ENCODE results near the gene HMGN4.
A peak's percentile ranks its signal among the peaks of the same experiment; 100 is the strongest.

Gene HMGN4

GRCh38 chr6:26553635-26554446 is 15.7 kb downstream of the HMGN4 start:
- peak; percentile 77 to 82 for DNase-seq

DNA sequence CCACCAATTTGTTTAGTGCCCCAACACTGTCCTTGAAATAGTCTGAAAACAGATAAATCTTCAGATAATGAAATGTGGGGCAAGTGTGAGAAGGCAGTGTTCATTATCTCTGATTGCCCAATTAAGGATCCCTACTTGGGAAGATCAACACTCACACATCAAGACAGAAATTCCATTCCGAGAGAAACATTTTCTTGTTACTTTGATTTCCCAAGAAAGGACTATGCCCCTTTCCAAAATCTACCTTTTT is 16.2 kb downstream of the HMGN4 start:
- DNase-seq = no peak

DNA sequence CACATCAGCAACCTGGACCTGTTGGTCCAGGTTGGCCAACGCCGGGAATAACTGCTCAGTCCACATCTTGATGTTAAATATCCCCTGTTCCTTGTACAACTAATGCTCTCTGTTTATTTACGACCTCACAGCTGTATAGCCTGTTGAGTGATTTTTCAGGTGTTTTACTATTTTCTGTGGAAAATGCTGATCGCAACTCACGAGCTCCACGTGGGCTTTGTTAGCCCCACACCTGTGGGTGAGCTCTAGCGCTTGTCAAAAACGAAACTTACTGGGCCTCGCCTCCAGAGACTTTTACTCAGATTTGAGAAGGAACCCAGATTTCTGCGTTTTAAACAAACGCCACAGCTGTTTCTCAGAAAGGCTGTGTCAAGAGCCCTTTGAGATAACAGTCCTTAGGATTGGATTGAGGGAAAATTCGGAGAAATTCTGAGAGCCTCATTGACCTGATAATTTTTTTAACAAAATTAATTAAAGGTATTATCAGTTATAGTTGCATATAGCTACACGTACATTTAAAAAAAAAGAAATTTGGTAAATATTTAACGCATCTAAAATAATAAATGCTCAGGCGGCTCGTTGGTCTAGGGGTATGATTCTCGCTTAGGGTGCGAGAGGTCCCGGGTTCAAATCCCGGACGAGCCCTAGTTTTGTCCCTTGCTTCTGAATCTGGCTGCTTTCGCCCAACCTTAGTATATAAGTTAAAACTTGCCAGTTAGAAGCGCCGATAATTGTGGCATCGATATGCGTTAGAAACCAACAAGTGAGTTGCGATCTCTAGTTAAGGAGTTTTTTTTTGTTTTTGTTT is 16.7 kb downstream of the HMGN4 start:
- peak; percentile 46 to 55 for DNase-seq

DNA sequence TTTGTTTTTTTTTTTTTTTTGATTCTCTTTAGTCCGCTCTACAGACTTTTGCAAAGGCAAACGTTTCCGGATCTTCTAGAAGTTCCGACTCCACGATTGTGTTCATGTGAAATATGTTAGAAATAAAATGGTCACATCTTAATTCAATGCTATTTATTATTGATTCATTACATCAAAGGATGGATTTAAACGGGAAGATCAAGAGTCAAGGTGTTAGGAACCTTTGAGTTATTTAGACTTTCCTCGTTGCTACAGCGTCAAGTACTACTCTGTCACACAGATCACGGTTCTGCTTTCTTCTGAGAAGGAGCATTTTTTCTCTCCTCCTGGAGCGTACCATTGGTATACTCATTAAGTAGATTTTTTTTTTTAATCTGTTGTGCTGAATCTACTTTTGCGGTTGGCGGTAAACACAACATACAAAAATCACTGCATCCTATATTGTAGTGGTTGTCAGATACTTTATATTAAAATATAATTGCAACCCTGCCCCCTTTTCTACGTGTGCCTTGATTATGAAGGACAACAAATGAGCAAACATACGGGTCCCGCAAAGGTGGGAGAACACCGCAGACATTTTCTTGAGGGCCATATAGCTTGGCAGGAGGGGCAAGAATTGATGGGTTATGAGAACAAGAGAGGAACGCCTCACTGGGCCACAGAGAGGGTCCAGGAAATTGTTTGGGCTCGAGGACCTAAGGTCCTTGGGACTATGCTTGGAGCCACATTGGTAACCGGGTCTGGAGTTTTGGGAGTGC is 17.5 kb downstream of the HMGN4 start:
- DNase-seq = no peak

DNA sequence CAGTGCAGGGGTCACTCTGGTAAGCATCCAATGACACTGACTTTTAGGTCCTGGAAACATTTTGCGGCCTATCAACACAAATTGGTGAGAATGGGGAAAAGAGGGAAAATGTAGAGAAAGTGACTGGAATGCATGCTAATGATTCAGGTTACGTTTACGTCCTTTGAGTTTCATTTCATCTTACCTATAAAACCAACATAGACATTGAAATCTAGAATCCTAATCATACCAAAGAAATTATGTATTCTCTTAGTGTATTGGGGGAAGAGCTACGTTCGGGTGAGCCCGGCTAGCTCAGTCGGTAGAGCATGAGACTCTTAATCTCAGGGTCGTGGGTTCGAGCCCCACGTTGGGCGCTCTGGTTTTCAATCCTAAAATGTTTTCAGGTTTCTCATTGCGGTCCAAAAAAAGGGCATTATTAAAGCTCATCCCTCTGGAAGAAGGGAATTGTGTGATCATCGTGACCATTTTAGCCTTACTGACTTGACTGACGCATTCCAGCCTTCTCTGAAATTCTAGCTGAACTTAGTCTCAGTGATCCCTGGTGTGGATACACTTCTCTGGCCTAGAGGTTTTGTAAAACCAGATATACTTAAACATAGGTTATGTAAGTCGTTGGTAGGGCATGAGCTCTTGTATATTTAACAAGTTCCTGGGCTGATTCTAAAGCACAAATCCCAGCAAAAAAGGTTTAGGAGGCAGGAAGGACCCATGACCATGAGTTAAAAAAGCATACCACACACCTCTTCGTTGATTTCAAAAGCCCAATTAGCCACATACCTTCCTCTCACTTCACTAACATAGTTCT is 18.3 kb downstream of the HMGN4 start:
- no peak for DNase-seq

- no peak for DNase-seq
Observed at GRCh38 chr6:26561533-26562466, 23.6 kb downstream of the HMGN4 start.

DNA sequence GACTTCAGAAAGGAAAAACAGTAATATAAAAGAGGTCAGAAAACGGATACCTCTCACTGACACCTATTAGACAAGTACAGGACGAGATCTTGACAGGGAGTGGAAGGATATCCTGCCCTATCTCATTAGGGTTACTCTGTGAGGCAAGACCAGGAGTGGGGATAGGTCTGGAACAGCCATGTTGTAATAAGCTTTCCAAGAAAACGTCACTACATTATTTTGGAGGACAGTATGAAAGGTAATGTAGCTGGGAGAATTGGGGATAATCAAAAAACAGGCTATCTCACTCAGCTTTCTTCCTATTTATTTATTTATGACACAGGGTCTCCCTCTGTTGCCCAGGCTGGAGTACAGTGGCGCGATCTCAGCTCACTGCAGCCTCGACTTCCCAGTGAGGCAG is 25.3 kb downstream of the HMGN4 start:
- DNase-seq = no peak

DNA sequence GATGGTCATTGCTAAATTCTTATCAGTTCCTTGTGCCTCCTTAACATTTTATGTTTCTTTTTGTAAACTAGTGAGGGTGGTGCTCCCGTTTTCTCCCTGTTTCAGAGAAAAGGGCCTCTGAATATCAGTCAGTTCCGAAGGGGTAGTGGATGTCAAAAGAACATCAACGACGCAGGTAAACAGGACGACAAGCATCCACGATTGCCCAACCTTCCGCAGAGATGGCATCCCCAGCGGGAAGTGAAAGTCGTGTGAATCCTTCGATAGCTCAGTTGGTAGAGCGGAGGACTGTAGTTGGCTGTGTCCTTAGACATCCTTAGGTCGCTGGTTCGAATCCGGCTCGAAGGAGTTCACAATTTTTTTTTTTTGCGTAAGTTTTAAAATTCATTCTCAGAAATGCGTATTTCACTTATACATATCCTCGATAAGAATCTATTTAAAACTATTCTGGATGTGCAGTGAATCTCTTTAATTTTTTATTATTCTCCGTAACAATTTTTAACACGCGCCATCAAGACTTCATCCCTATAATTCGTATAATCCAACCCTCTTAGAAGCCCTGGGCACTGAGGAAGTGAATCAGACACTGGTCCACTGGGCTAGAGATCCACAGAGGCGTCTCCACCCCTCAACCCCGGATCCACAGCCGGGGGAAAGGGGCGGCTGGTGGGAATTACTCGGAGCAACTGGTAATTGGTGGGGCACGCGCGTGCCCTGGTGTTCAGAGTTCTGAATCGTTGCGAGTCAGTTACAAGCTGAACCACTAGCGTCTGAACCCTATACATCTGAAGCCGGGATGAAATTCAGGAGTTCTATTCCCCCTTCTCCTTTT is 30.7 kb downstream of the HMGN4 start:
- peak; percentile 80 to 90 for DNase-seq

- DNase-seq = no peak
Observed at GRCh38 chr6:26569433-26569764, 31.2 kb downstream of the HMGN4 start.

- no peak for DNase-seq
Observed at GRCh38 chr6:26570027-26570809, 32.1 kb downstream of the HMGN4 start.

DNA sequence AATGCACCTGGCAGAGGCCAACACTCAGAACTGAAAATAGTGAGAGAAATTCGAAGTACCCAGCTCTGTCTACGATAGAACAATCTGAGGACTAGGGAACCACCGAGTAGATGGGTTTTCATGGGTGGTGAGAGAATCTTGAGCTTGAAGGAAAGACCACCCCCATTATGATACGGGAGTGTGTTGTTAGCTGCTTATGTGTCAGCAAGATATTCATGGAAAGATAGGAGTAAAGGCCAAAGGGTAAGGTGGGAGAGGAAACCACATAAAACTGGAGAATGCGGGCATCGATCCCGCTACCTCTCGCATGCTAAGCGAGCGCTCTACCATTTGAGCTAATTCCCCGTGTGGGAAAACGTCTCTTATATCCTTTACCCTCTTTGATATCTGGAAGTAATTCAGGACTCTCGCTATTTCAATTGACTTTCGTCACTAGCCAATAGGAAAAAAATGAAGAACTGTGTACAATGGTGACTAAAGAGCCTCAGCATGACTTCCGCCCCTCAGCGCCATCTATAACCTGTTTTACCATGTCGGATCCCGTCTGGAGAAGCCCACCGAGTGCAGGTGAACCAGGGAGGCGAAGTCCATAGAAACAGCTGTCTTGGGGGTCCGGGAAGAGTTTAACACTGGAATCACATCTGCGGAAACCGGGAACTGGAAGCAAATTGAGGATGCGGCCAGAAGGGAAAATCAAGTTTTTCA is 33.6 kb downstream of the HMGN4 start:
- DNase-seq = peak; percentile 71 to 76

DNA sequence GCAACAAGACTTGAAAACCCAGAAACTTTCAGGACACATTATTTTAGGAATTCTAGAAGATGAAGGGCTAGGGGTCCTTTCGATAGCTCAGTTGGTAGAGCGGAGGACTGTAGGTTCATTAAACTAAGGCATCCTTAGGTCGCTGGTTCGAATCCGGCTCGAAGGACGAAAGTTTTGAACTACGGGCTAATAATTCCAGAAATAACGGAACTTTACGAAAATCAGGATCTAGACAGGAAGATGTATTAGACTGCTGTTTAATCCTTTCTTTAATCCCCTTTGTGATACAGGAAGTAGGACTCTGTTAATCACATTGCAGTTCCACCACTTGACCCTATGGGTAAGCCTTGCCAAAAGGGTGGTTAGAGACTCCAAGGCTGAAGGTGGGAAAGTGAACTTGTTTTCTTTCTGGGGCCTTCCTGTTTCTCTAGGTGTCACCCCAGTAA is 37.4 kb downstream of the HMGN4 start:
- DNase-seq = peak in 1 of 2 experiments; percentile 26

DNA sequence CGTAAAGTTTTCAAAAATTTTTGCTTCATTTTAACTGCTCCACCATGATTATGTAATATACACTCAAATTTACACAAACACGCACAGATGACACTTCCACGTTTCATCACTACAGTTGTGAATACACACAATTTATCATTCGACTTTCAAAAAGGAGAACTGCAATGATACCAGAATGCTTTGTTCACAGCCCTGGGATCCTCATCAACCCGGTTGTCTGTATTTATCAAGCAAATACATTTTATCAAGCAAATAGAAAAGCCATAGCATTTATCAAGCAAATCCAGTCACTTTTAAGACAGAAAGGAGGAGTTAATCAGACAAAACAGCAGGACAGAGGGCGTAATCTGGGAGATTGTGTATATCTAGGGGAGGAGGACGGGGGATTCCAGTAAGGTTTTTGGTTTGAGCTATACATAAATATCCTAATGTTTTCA is 38.3 kb downstream of the HMGN4 start:
- peak; percentile 40 to 54 for DNase-seq

DNA sequence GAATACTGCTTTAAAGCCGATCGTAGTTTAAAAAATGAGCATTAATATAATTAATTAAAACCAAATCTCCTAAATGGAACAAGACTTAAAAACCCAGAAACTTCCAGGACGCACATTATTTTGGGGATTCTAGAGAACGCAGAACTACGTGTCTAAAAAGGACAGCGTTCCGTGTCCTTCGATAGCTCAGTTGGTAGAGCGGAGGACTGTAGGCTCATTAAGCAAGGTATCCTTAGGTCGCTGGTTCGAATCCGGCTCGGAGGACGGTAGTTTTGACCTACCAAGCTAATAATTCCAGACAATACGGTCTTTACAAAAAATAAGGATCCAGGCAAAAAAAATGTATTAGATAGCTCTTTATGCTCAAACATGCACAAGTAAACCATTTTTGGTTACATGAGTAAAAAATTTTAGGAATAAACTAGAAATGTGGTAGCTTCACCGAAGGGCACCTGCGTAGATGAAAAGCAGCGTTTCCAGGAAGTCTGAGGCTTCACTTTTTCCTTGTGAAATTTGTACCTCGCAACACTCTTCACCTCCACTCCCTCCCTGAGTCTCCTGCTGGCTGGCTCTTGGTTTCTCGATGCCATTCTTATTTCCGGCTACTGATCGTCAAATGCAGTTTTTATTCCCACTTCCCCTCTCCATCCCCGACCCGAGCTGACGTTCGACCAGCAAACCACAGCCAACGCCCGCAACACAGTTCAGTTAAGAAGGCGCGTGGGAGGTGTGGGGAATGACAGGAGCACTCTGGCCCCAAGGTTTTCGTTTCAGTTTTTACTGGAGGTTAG is 39.0 kb downstream of the HMGN4 start:
- peak; percentile 57 to 59 for DNase-seq

DNA sequence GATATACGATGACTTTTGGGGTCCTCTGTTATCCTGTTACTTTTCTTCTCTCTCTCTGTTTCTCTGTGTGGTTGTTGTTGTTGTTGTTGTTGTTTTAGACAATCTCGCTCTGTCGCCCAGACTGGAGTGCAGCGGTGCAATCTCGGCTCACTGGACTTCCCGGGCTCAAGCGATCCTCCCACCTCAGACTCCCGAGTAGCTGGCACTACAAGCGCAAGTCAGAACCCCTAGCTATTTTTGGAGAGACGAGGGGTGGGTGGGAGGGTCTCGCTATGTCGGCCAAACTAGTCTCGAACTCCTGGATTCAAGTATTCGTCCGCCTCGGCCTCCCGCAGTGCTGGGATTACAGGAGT is 39.5 kb downstream of the HMGN4 start:
- DNase-seq = no peak

- no peak for DNase-seq
Observed at GRCh38 chr6:26578279-26578678, 40.1 kb downstream of the HMGN4 start.

DNA sequence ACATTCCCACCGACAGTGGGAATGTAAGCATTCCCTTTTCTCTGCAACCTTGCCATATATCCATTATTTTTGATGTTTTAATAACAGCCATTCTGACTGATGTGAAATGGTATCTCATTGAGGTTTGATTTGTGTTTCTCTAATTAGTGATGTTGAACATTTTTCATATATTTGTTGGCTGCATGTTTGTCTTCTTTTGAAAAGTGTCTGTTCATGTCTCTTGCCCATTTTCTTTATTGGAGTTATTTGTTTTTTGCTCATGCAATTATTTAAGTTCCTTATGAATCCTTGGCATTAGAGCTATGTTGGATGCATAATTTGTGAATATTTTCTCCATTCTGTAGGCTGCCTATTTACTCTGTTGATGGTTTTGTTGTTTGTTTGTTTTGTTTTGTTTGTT is 40.6 kb downstream of the HMGN4 start:
- no peak for DNase-seq

DNA sequence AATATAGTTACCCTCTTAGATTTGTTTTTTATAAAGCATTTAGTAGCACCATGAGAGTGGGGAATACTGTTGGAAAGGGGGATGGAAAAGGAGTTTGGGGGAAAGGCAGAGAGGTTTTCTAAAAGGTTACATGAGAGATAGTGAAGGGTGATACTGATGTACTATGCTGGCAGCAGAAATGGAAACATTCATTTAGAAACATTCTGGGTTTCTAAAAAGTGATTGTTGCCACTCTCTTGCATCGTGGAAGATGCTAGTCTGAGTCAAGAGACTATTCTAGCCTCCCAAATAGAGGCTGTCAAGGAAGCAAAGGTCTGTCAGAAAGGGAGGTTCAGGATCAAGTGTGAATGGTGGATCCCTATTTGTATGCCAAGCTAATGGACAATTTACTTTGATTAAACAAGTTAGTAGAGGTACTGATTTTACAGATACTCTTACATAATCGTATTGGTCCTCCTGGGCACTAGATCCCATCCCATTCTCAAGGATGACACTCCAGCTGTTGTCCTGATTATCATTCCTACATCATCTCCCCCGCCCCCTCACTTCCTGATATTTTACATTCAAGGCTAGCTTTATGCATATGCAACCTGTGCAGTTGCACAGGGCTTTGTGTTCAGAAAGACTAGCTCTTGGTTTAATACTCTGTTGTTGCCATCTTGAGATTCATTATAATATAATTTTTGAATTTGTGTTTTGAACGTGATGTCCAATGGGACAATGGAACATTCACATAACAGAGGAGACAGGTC is 43.2 kb downstream of the HMGN4 start:
- no peak for DNase-seq
